ENCODE data around the gene CCDC106.

Gene CCDC106

DNA sequence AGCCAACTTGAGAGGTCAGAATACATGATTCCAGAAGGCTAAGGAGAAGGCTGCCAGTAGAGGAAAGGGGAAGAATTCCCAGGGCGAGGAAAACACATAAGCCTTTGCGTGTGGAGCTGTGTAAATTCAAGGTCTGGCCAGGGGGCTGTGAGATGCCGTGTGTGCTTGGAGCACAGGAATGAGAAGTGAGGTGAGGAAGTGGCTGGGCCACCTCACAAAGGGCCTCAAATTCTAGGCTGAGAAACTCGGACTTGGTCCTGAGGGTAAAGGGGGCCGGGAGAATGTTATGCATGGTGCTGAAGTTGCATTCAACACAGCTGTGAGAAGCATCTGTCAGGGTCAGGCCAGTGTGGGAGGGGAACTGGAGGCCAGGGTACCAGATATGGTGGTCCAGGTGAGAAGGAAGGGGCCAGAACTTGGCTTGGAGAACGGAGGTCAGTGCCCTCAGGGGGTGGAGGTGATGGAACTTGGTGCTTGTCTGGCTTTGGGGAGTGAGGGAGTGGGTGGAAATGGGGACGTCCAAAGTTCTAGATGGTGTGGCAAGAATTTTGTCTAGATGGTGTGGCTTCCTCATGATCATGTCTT is 12.1 kb upstream of the CCDC106 start:
- DNase-seq: no peak

DNA sequence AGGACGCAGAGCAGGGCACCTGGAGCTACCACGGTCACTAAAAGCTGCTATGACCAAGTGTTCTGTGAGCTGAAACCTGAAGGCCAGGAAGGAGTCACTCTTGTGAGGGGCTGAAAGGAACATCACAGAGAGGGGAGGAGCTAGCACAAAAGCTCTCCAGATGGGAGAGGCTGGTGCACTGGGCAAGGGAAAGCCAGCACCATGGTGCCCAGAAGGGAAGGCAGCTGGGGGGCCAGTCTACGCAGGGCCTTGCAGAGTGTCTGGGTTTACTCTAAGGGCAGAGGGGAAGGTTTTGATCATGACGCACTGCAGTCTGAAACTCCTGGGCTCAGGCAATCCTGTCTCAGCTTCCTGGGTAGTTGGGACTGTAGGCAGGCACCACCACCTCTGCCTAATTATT is 11.3 kb upstream of the CCDC106 start:
- DNase-seq: no peak

DNA sequence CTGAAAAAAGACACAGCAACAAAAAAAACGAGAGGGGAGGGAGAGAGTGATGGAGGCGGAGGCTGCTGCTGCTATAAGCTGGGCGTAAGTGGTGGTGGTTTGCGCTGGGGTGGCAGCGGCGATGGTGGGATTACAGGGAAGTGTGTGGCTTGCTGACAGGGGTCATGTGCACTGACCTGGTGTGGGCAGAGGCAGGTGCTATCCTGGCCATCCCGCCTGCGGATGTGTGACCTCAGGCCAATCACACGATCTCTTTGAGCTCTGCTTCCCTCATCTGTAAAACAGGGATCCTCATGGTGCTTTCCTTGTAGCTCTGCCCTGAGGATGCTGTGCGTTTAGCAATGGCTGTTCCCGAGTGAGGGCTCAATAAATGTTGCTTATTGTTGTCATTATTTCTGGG is 10.5 kb upstream of the CCDC106 start:
- no peak for DNase-seq

DNA sequence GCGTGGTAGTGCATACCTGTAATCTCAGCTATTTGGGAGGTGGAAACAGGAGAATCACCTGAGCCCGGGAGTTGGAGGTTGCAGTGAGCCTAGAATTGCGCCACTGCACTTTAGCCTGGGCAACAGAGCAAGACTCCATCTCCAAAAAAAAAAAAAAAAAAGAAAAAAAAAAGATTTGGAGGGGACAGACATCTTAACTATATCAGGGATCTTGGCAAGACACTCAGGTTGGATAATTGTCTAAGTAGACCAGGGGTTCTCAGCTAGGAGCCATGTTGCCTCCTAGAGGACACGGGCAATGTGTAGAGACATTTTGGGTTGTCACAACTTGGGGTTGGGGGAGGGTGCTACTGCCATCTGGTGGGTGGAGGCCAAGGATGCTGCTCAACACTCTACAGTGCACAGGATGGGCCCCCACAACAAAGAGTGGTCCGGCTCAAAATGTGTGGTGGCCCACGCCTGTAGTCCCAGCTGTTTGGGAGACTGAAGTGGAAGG is 9.1 kb upstream of the CCDC106 start:
- DNase-seq: no peak

DNA sequence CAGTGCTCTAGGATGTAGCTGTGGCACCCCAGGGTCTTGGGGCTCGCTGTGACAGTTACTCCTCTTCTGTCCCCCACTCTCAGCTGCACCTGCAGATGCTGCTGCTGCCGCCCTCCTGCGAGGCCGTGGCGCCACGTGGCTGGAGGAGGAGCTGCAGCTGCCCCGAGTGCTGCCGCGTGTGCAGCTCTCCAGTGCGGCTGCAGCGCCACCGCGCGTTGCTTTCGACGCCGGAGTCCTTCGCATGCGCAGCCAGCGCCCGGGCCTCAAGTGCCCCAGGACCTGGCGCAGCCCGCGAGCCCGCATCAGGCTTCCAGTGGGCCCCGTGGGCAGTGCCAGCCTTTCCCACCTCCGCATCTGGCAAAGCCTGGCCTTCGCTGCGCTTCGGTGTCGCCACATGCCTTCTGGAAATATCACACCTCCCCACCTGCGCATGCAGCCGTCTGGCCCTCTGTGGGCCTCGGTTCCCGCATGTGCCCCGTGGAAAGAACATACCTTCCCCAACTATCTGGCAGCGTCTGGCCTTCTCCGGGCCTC is 7.9 kb upstream of the CCDC106 start:
- DNase-seq: peak in 10 of 14 donors; percentile 19 to 62 (median 50)

GRCh38 chr19:55640577-55641425 is 7.2 kb upstream of the CCDC106 start, which contains the start of gene ZNF580:
ZNF580 (plus strand) TSS chr19:55641002; CDS start chr19:55642509, 1,507 bp downstream.
- peak in 13 of 14 donors; percentile 49 to 89 (median 71) for DNase-seq

GRCh38 chr19:55641426-55642152 is 6.4 kb upstream of the CCDC106 start:
- peak in 2 of 14 donors; percentile 52 to 65 for DNase-seq

DNA sequence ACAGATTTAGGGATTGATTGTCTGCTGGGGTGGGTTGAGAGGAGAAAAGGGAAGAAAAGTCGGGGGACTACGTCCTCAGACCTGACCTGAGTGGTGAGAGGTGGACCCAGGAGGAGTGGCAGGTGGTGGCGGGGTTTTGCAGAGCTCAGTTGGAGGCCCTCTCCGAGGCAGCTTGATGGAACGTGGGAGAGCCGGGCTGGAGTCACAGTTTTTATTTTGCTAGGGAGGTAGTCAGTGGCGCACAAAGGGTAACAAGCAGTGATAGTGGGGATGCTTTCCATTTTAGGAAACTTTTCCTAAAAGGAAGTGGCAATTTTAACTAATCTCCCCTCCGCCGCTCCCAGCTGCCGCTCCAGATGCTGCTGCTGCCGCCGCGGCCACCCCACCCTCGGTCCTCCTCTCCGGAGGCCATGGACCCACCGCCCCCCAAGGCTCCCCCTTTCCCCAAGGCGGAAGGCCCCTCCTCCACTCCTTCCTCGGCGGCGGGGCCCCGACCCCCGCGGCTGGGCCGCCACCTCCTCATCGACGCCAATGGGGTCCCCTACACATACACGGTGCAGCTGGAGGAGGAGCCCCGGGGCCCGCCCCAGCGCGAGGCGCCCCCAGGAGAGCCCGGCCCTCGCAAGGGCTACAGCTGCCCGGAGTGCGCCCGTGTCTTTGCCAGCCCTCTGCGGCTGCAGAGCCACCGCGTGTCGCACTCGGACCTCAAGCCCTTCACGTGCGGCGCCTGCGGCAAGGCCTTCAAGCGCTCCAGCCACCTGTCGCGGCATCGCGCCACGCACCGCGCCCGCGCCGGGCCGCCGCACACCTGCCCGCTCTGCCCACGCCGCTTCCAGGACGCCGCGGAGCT is 5.6 kb upstream of the CCDC106 start:
- peak in 2 of 14 donors; percentile 26 to 30 for DNase-seq

- peak in 13 of 14 donors; percentile 18 to 78 (median 56) for DNase-seq
These were observed 4.8 kb upstream of the CCDC106 start, which contains the start of gene ZNF581 for GRCh38 chr19:55643003-55643886. ZNF581 (plus strand) TSS chr19:55643649; CDS start chr19:55644572, 923 bp downstream.

GRCh38 chr19:55643887-55644176 is 4.2 kb upstream of the CCDC106 start:
- DNase-seq: no peak

DNA sequence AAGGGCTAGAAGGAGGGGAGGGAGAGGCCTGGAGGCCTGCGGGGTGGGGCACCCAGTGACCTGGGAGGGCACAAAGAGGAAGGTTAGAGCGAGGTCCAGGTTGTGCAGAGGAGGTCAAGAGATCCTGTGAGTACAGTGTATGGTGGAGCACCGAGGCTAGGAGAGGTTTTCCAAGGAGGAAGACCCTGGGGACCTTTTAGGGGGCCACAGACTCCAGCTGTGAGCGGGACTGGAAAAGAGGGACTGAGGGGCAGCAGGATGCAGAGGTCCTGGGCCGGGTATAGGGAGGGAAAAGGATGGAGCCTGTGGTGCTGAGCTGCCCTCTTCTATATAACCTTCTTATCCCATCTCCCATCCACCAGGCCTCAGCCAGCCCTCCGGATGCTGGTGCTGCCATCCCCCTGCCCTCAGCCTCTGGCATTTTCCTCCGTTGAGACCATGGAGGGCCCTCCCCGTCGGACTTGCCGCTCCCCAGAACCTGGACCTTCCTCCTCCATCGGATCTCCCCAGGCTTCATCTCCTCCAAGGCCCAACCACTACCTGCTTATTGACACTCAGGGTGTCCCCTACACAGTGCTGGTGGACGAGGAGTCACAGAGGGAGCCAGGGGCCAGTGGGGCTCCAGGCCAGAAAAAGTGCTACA is 3.7 kb upstream of the CCDC106 start:
- no peak for DNase-seq

DNA sequence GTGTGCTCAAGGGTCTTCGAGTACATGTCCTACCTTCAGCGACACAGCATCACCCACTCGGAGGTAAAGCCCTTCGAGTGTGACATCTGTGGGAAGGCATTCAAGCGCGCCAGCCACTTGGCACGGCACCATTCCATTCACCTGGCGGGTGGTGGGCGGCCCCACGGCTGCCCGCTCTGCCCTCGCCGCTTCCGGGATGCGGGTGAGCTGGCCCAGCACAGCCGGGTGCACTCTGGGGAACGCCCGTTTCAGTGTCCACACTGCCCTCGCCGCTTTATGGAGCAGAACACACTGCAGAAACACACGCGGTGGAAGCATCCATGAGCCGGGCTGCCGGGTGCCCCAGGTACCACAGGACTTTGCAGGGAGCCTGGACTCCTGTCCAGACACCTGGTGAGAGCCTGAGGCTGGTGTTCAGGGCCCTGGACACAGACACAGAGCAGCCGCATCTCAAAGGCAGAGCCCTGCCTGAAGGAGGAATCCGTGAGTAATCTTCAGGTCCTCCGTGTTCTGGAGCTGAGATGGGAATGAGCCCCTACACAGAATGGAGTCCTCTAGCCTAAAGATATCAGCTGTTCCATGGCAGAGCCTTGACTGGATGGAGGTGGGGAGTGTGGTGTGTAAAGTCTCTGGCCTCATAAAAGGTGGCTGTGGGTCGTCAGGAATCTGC is 3.0 kb upstream of the CCDC106 start:
- DNase-seq: no peak

- DNase-seq: no peak
These were observed 2.5 kb upstream of the CCDC106 start for GRCh38 chr19:55645512-55645881.

DNA sequence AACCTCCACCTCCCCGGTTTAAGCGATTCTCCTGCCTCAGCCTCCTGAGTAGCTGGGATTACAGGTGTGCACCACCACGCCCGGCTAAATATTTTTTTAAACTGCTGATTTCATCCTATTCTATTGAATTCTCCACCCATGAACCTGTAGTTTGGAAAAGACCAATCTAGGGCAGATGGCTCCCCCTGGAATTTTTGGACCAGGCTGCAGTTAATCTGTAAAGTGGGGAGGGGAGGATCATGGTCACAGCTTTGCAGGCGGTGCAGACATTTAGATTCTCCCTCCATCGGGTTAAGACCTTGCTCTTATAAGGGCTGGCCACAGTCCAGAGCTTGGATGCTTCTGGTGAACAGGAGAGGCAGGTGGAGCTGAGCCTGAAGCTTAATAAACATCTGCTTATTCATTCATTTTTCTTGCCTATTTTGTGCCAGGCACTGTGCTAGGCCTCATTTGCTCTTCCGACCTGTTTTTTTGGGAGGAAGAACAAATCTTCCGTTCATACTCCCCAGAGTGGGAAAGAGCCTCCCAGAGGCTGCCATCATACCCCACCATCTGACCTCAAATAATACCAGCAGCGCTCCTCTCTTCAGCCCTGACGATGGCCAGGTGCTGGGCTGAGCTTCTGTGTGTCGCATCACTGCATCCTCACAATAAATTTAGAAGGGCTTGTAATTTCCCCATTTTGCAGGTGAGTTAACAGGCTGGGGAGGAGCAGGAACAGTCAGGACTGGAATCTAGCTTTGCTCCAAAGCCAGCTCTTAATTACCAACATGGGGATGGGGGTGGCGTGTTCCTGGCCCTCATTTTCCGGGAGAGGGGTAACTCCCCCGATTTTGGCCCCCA is 902 bp upstream of the CCDC106 start:
- DNase-seq: peak in 1 of 14 donors; percentile 41

- no peak for DNase-seq
These were observed 714 bp downstream of the CCDC106 start for GRCh38 chr19:55648585-55649267.

GRCh38 chr19:55649268-55650125 is 1.5 kb downstream of the CCDC106 start:
- DNase-seq: no peak

DNA sequence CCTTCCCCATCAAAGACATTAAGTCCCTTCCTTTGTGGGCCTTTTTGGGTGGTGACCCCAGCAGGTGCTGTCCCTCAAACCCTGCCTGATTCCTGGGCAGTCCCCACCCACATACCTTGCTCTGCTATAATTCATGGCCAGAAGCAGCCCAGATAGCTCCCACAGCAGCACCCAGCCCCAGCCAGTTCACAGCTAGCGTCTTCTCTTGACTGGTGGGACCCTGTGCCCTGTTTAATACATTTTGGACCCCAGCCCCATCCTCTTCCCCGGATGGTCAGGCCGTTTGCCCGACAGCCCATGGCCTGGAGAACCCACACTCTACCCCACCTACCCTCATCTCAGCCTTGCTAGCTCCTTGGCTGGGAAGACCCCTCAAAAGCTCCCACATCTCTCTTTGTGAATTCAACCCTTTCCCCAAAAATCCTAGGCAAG is 2.1 kb downstream of the CCDC106 start:
- DNase-seq: no peak

Measured in C1 segment of cervical spinal cord (tissue), 14 donors.